ENCODE measurements around the gene SLC44A1. TPM values are rescaled to one million over a fixed set of nuclear protein-coding genes. Genes with fewer than 3 reads are reported as not detected.
A peak's percentile ranks its signal among the peaks of the same experiment; 100 is the strongest.

Gene SLC44A1
- total and polyA plus RNA-seq, 10 of the 15 experiments (the other 5 are each of a cell fraction or from before 2014, with no cell fraction given): 2.4 to 21.2 (median 12.4) TPM

- peak in 1 of 2 experiments; percentile 29; a peak in 1 of 4 replicates for TF ChIP-seq EP300 (IDR thresholded peaks at IDR 0.05; ENCODE audit: borderline replicate concordance in 1 of 2, control insufficient read depth in 1 of 2, low read depth in 2 of 2, low read length in 2 of 2)
- TF ChIP-seq ASH2L (IDR thresholded peaks at IDR 0.05; ENCODE audit: borderline replicate concordance, low read depth): no peak
- TF ChIP-seq RELB (IDR thresholded peaks at IDR 0.05; ENCODE audit: low read depth): peak; percentile 58; the same call in 1 of the 2 replicates
- TF ChIP-seq PAX5 (IDR thresholded peaks at IDR 0.05; ENCODE audit: borderline replicate concordance, low read depth, low read length): no peak
- peak; percentile 73 for TF ChIP-seq ATF7 (IDR thresholded peaks at IDR 0.05; ENCODE audit: low read depth)
- TF ChIP-seq LARP7 (IDR thresholded peaks at IDR 0.05): no peak
- peak; percentile 79 for TF ChIP-seq MTA2 (IDR thresholded peaks at IDR 0.05; ENCODE audit: low read depth)
- TF ChIP-seq NFYA (IDR thresholded peaks at IDR 0.05; ENCODE audit: borderline replicate concordance, low read depth, low read length): no peak
- TF ChIP-seq ZSCAN29 (IDR thresholded peaks at IDR 0.05): 0 out of 2 replicates have a peak, but pooled peaks have one; percentile 11
- TF ChIP-seq ZBTB11 (CRISPR knock-in tag; IDR thresholded peaks at IDR 0.05): no peak
- TF ChIP-seq NFXL1 (IDR thresholded peaks at IDR 0.05; ENCODE audit: borderline replicate concordance): no peak
- TF ChIP-seq IRF4 (IDR thresholded peaks at IDR 0.05; ENCODE audit: low read depth, low read length): 0 out of 2 replicates have a peak, but pooled peaks have one; percentile 8
- 0 out of 2 replicates have a peak, but pooled peaks have one; percentile 52 for TF ChIP-seq RCOR1 (conservative IDR thresholded peaks at IDR 0.05; ENCODE audit: low read depth, low read length)
- 0 out of 2 replicates have a peak, but pooled peaks have one; percentile 19 for TF ChIP-seq ZNF687 (IDR thresholded peaks at IDR 0.05)
- no peak for TF ChIP-seq CEBPB (IDR thresholded peaks at IDR 0.05; ENCODE audit: borderline replicate concordance in 1 of 2, low read depth in 2 of 2, low read length in 2 of 2)
These were observed 74.3 kb downstream of the SLC44A1 start (continued) for GRCh38 chr9:105318729-105319191.

Measured in GM12878 (cell line).